Activated CD8-positive, alpha-beta T cell treated with anti-CD3 and anti-CD28 coated beads for 36 hours (primary cell): Measurements from ENCODE around the gene VGLL1. TPM values are rescaled to one million over a fixed set of nuclear protein-coding genes. Genes with fewer than 3 reads are reported as not detected.

Source experiments
- ATAC-seq: fragments of 200-7000 bp; cut with Tn5 transposase; one replicate; pipeline ENCODE4 v1.10.0; 2021; ENCODE audit warnings: mild to moderate bottlenecking, moderate library complexity
- CTCF ChIA-PET: fragments of 350-600 bp; sonication (Branson Sonifier 250); formaldehyde crosslinking; loops from one replicate; lab custom pipeline; 2021; ENCODE audit warnings: antibody characterized with exemption; lab: Charles Lee
- POLR2A ChIA-PET: fragments of 350-600 bp; sonication (Branson Sonifier 250); formaldehyde crosslinking; loops from one replicate; lab custom pipeline; 2021; ENCODE audit warnings: antibody characterized with exemption; lab: Charles Lee
- DNase-seq: peaks from one replicate; pipeline ENCODE4 v3.0.0-alpha.2; 2020
- H3K27ac Mint-ChIP-seq: one replicate; pipeline ENCODE4 v1.8.0; 2021; ENCODE audit warnings: mild to moderate bottlenecking, mixed read lengths
- H3K27me3 Mint-ChIP-seq: one replicate; pipeline ENCODE4 v1.8.0; 2021; ENCODE audit warnings: mixed read lengths
- H3K36me3 Mint-ChIP-seq: one replicate; pipeline ENCODE4 v1.8.0; 2021; ENCODE audit warnings: low read depth, mixed read lengths
- H3K4me1 Mint-ChIP-seq: one replicate; pipeline ENCODE4 v1.8.0; 2021; ENCODE audit warnings: low read depth, mixed read lengths
- H3K4me3 Mint-ChIP-seq: one replicate; pipeline ENCODE4 v1.8.0; 2021; ENCODE audit warnings: mild to moderate bottlenecking, moderate library complexity, mixed read lengths
- H3K9me3 Mint-ChIP-seq: one replicate; pipeline ENCODE4 v1.8.0; 2021; ENCODE audit warnings: mixed read lengths
- CTCF ChIP-seq: fragments of 200-600 bp; IDR thresholded peaks from one replicate; pipeline ENCODE4 v1.8.0; 2022; ENCODE audit warnings: antibody characterized with exemption, mild to moderate bottlenecking
- intact Hi-C: fragments of 100-400 bp; cut with micrococcal nuclease; formaldehyde crosslinking; loops from one replicate; pipeline ENCODE4 v1.10.0; 2022
- total RNA-seq, 2 experiments: library from RNA; stranded (reverse); gene quantifications; one replicate each; pipeline ENCODE4 v1.2.3, GENCODE V29; 2021

The VGLL1 gene
- not detected for total RNA-seq

GRCh38 chrX:136531951-136532350, at the start of gene VGLL1:
VGLL1 (plus strand) TSS chrX:136532215; CDS start chrX:136536021, 3,806 bp downstream.
- Mint-ChIP-seq H3K36me3 (no peaks in the 10 kb centered on the region), H3K27ac (no peak within 1 kb of the TSS), H3K9me3 (no peaks in the 10 kb centered on the region), H3K4me1 (peaks cover 2% of the 10 kb centered on the region), H3K27me3 (no peaks in the 10 kb centered on the region), H3K4me3 (no peak within 1 kb of the TSS)
- DNase-seq = no peak
- intact Hi-C loops = no loop called here
- CTCF ChIA-PET = interaction anchor here (1.2 kb wide), 1 partner anchor 24 kb away, joined by 3 read pairs; no protein-coding TSS in a partner anchor
- POLR2A ChIA-PET = no interaction called here
- no peak for ATAC-seq
- TF ChIP-seq CTCF = no peak

- H3K9me3 Mint-ChIP-seq = no peaks in the 10 kb centered on the region
- DNase-seq (no peak), ATAC-seq (no peak)
- H3K36me3 Mint-ChIP-seq = no peaks in the 10 kb centered on the region
- no peak within 1 kb of the TSS for H3K4me3 Mint-ChIP-seq
- H3K4me1 Mint-ChIP-seq = no peaks in the 10 kb centered on the region
- CTCF ChIA-PET = no interaction called here
- intact Hi-C loops = no loop called here
- POLR2A ChIA-PET = no interaction called here
- TF ChIP-seq CTCF = no peak
- peaks cover 14% of the 10 kb centered on the region for H3K27me3 Mint-ChIP-seq
- no peak within 1 kb of the TSS for H3K27ac Mint-ChIP-seq
Measured at GRCh38 chrX:136487647-136488046, 44.4 kb upstream of the VGLL1 start, which contains the start of gene BRS3. BRS3 (plus strand) TSS chrX:136487947; CDS start chrX:136488115, 168 bp downstream.

- ChIA-PET POLR2A (no interaction called here), CTCF (no interaction called here)
- Mint-ChIP-seq H3K27ac (no peak overlapping the region), H3K27me3 (peaks cover 14% of the 10 kb centered on the region), H3K9me3 (no peaks in the 10 kb centered on the region), H3K4me1 (no peaks in the 10 kb centered on the region), H3K4me3 (no peak overlapping the region), H3K36me3 (no peaks in the 10 kb centered on the region)
- no peak for TF ChIP-seq CTCF
- DNase-seq = no peak
- intact Hi-C loops = no loop called here
- no peak for ATAC-seq
Measured at GRCh38 chrX:136488706-136489105, 43.3 kb upstream of the VGLL1 start.

- no peak overlapping the region for H3K4me3 Mint-ChIP-seq
- H3K27ac Mint-ChIP-seq = no peak overlapping the region
- H3K36me3 Mint-ChIP-seq = no peaks in the 10 kb centered on the region
- TF ChIP-seq CTCF = no peak
- DNase-seq (no peak), ATAC-seq (no peak)
- CTCF ChIA-PET = interaction anchor here (0.6 kb wide), 1 partner anchor 220 kb away, joined by 4 read pairs; no protein-coding TSS in a partner anchor
- H3K27me3 Mint-ChIP-seq = peaks cover 12% of the 10 kb centered on the region
- intact Hi-C loops = loop anchor here (10.0 kb wide), 1 partner anchor 203 kb away; no protein-coding TSS in a partner anchor
- POLR2A ChIA-PET = no interaction called here
- no peaks in the 10 kb centered on the region for H3K9me3 Mint-ChIP-seq
- no peaks in the 10 kb centered on the region for H3K4me1 Mint-ChIP-seq
Measured at GRCh38 chrX:136491832-136492231, 40.2 kb upstream of the VGLL1 start.

GRCh38 chrX:136493011-136493410, 39.0 kb upstream of the VGLL1 start:
- H3K27ac Mint-ChIP-seq = no peak overlapping the region
- H3K36me3 Mint-ChIP-seq = no peaks in the 10 kb centered on the region
- CTCF ChIA-PET = no interaction called here
- no peak for ATAC-seq
- POLR2A ChIA-PET = no interaction called here
- DNase-seq = no peak
- H3K9me3 Mint-ChIP-seq = no peaks in the 10 kb centered on the region
- TF ChIP-seq CTCF = no peak
- no peak overlapping the region for H3K4me3 Mint-ChIP-seq
- peaks cover 10% of the 10 kb centered on the region for H3K27me3 Mint-ChIP-seq
- intact Hi-C loops = loop anchor here (10.0 kb wide), 1 partner anchor 202 kb away; no protein-coding TSS in a partner anchor
- H3K4me1 Mint-ChIP-seq = no peaks in the 10 kb centered on the region
